KOPT-K1 (cell line): Measurements from ENCODE around the gene SHANK1.

Source experiments
- H3K27ac ChIP-seq: fragments of 200-600 bp; sonication (generic); 2 replicates; pipeline ENCODE4 v1.5.1; 2016; ENCODE audit warnings: antibody characterized with exemption, mild to moderate bottlenecking, low read depth, low read length; ENCODE audit not compliant: poor library complexity, severe bottlenecking
- H3K36me3 ChIP-seq: fragments of 200-600 bp; sonication (generic); 2 replicates; pipeline ENCODE4 v1.5.1; 2017; ENCODE audit warnings: antibody characterized with exemption, mild to moderate bottlenecking, low read length, moderate library complexity; ENCODE audit not compliant: insufficient read depth
- H3K9me3 ChIP-seq: fragments of 200-600 bp; sonication (generic); 2 replicates; pipeline ENCODE4 v1.5.1; 2017; ENCODE audit warnings: antibody characterized with exemption, low read length, mild to moderate bottlenecking; ENCODE audit not compliant: insufficient read depth, poor library complexity, severe bottlenecking

The SHANK1 gene

GRCh38 chr19:50741179-50741933 lies 21.8 kb upstream of the SHANK1 start:
- Histone ChIP-seq H3K9me3 (no peaks in the 10 kb centered on the region), H3K27ac (no peak overlapping the region), H3K36me3 (no peaks in the 10 kb centered on the region)

GRCh38 chr19:50739914-50740426 lies 20.4 kb upstream of the SHANK1 start:
- no peak overlapping the region for H3K27ac ChIP-seq
- H3K36me3 ChIP-seq = no peaks in the 10 kb centered on the region
- no peaks in the 10 kb centered on the region for H3K9me3 ChIP-seq

- no peak overlapping the region for H3K27ac ChIP-seq
- no peaks in the 10 kb centered on the region for H3K9me3 ChIP-seq
- H3K36me3 ChIP-seq = no peaks in the 10 kb centered on the region
These were observed 19.7 kb upstream of the SHANK1 start for GRCh38 chr19:50739132-50739913.

- no peaks in the 10 kb centered on the region for H3K36me3 ChIP-seq
- H3K9me3 ChIP-seq = no peaks in the 10 kb centered on the region
- no peak overlapping the region for H3K27ac ChIP-seq
These were observed 16.7 kb upstream of the SHANK1 start for GRCh38 chr19:50736338-50736737.

GRCh38 chr19:50735869-50736268 lies 16.3 kb upstream of the SHANK1 start:
- H3K27ac ChIP-seq = no peak overlapping the region
- H3K9me3 ChIP-seq = no peaks in the 10 kb centered on the region
- no peaks in the 10 kb centered on the region for H3K36me3 ChIP-seq

- Histone ChIP-seq H3K9me3 (no peaks in the 10 kb centered on the region), H3K27ac (no peak overlapping the region), H3K36me3 (no peaks in the 10 kb centered on the region)
These were observed 10.3 kb upstream of the SHANK1 start for GRCh38 chr19:50729894-50730293.

GRCh38 chr19:50728084-50728737 lies 8.6 kb upstream of the SHANK1 start:
- no peaks in the 10 kb centered on the region for H3K36me3 ChIP-seq
- H3K27ac ChIP-seq = no peak overlapping the region
- H3K9me3 ChIP-seq = no peaks in the 10 kb centered on the region

GRCh38 chr19:50725911-50726230 lies 6.3 kb upstream of the SHANK1 start:
- no peaks in the 10 kb centered on the region for H3K36me3 ChIP-seq
- H3K9me3 ChIP-seq = no peaks in the 10 kb centered on the region
- peak overlapping the region; percentile 72 for H3K27ac ChIP-seq

GRCh38 chr19:50725218-50725910 lies 5.8 kb upstream of the SHANK1 start:
- Histone ChIP-seq H3K27ac (peak overlapping the region; percentile 72), H3K9me3 (no peaks in the 10 kb centered on the region), H3K36me3 (no peaks in the 10 kb centered on the region)

GRCh38 chr19:50724522-50725217 lies 5.1 kb upstream of the SHANK1 start:
- Histone ChIP-seq H3K9me3 (no peaks in the 10 kb centered on the region), H3K36me3 (no peaks in the 10 kb centered on the region), H3K27ac (peak overlapping the region; percentile 72)

GRCh38 chr19:50723735-50724521 lies 4.3 kb upstream of the SHANK1 start:
- Histone ChIP-seq H3K36me3 (no peaks in the 10 kb centered on the region), H3K27ac (no peak overlapping the region), H3K9me3 (no peaks in the 10 kb centered on the region)

- Histone ChIP-seq H3K36me3 (no peaks in the 10 kb centered on the region), H3K27ac (no peak within 1 kb of the TSS), H3K9me3 (no peaks in the 10 kb centered on the region)
These were observed 3.5 kb upstream of the SHANK1 start, which contains the start of gene CLEC11A for GRCh38 chr19:50723069-50723468. Gene CLEC11A, plus strand, starts transcription at chr19:50723364. Its CDS starts 162 bp downstream, at chr19:50723526.

- H3K36me3 ChIP-seq = no peaks in the 10 kb centered on the region
- H3K27ac ChIP-seq = no peak overlapping the region
- no peaks in the 10 kb centered on the region for H3K9me3 ChIP-seq
These were observed 2.8 kb upstream of the SHANK1 start for GRCh38 chr19:50722201-50723013.
